ENCODE data around the gene RRAGD. TPM values are rescaled to one million over a fixed set of nuclear protein-coding genes. Genes with fewer than 3 reads are reported as not detected.

Gene RRAGD
- total and polyA plus RNA-seq, 2 experiments from 2014 or later: 7.0 to 20.1 TPM

DNA sequence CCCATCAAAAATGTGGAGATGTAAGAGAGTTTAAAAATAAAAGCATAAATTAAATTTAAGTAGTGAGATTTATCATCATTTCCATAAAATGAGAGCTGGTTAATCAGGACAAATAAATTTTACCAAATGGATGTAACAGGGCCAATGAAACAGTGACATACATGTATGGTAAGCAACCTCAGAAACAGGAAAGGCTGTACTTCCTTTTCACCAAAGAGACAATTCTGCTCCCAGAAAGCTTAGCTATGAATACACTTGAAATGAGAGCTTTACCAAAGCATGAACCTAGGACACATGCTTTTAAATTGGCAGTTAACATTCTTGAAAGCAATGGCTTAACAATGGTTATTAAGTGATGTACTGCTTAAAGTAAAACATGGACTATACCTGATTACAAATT lies 47.5 kb downstream of the RRAGD start:
- Histone ChIP-seq H4K20me1 (replicated peaks; ENCODE audit: insufficient read depth) (no peaks in the 10 kb centered on the region), H3K27me3 (ENCODE audit: insufficient read depth) (no peaks in the 10 kb centered on the region), H3K4me2 (no peak overlapping the region), H3K9me2 (ENCODE audit: insufficient read depth) (no peaks in the 10 kb centered on the region), H3K4me1 (ENCODE audit: insufficient read depth) (0 out of 2 replicates have a peak, but pooled peaks cover 1% of the 10 kb centered on the region), H3K27ac (ENCODE audit: low read depth) (no peak overlapping the region), H2AFZ (no peak overlapping the region), H3K36me3 (ENCODE audit: insufficient read depth) (no peaks in the 10 kb centered on the region), H3F3A (replicated peaks; ENCODE audit: low read depth) (no peaks in the 10 kb centered on the region; the same call in 1 of the 2 replicates), H3K4me3 (no peak overlapping the region), H3K79me2 (replicated peaks; ENCODE audit: insufficient read depth) (no peaks in the 10 kb centered on the region)
- ATAC-seq (no peak), DNase-seq (ENCODE audit: low spot score) (no peak)
- no peaks in the 10 kb centered on the region; the same call in 2 of the 3 replicates for H3K9me3 Mint-ChIP-seq
- H3K4me1 Mint-ChIP-seq: peaks cover 8% of the 10 kb centered on the region; the same call in 2 of the 3 replicates
- H3K36me3 Mint-ChIP-seq (ENCODE audit: low read depth): no peaks in the 10 kb centered on the region
- H3K27me3 Mint-ChIP-seq (ENCODE audit: insufficient read depth, low read depth, poor library complexity): no peaks in the 10 kb centered on the region
- no peak overlapping the region for H3K4me3 Mint-ChIP-seq
- TF ChIP-seq EZH2 (IDR thresholded peaks at IDR 0.05; ENCODE audit: low read depth, unreplicated experiment) (no peak), JUNB (IDR thresholded peaks at IDR 0.05; ENCODE audit: unreplicated experiment) (no peak), STAT1 (IDR thresholded peaks at IDR 0.05; ENCODE audit: unreplicated experiment) (no peak), NANOG (IDR thresholded peaks at IDR 0.05; ENCODE audit: borderline replicate concordance) (no peak), ZNF331 (CRISPR knock-in tag; IDR thresholded peaks at IDR 0.05; ENCODE audit: low read depth) (no peak), POLR2AphosphoS5 (IDR thresholded peaks at IDR 0.05; ENCODE audit: low read depth) (no peak), CTCF (conservative IDR thresholded peaks at IDR 0.05; ENCODE audit: low read depth in 2 of 2) (no peak)
- TF ChIP-seq, protein P1, sequence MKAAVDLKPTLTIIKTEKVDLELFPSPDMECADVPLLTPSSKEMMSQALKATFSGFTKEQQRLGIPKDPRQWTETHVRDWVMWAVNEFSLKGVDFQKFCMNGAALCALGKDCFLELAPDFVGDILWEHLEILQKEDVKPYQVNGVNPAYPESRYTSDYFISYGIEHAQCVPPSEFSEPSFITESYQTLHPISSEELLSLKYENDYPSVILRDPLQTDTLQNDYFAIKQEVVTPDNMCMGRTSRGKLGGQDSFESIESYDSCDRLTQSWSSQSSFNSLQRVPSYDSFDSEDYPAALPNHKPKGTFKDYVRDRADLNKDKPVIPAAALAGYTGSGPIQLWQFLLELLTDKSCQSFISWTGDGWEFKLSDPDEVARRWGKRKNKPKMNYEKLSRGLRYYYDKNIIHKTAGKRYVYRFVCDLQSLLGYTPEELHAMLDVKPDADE (IDR thresholded peaks at IDR 0.05): no peak
- TF ChIP-seq, protein P2, sequence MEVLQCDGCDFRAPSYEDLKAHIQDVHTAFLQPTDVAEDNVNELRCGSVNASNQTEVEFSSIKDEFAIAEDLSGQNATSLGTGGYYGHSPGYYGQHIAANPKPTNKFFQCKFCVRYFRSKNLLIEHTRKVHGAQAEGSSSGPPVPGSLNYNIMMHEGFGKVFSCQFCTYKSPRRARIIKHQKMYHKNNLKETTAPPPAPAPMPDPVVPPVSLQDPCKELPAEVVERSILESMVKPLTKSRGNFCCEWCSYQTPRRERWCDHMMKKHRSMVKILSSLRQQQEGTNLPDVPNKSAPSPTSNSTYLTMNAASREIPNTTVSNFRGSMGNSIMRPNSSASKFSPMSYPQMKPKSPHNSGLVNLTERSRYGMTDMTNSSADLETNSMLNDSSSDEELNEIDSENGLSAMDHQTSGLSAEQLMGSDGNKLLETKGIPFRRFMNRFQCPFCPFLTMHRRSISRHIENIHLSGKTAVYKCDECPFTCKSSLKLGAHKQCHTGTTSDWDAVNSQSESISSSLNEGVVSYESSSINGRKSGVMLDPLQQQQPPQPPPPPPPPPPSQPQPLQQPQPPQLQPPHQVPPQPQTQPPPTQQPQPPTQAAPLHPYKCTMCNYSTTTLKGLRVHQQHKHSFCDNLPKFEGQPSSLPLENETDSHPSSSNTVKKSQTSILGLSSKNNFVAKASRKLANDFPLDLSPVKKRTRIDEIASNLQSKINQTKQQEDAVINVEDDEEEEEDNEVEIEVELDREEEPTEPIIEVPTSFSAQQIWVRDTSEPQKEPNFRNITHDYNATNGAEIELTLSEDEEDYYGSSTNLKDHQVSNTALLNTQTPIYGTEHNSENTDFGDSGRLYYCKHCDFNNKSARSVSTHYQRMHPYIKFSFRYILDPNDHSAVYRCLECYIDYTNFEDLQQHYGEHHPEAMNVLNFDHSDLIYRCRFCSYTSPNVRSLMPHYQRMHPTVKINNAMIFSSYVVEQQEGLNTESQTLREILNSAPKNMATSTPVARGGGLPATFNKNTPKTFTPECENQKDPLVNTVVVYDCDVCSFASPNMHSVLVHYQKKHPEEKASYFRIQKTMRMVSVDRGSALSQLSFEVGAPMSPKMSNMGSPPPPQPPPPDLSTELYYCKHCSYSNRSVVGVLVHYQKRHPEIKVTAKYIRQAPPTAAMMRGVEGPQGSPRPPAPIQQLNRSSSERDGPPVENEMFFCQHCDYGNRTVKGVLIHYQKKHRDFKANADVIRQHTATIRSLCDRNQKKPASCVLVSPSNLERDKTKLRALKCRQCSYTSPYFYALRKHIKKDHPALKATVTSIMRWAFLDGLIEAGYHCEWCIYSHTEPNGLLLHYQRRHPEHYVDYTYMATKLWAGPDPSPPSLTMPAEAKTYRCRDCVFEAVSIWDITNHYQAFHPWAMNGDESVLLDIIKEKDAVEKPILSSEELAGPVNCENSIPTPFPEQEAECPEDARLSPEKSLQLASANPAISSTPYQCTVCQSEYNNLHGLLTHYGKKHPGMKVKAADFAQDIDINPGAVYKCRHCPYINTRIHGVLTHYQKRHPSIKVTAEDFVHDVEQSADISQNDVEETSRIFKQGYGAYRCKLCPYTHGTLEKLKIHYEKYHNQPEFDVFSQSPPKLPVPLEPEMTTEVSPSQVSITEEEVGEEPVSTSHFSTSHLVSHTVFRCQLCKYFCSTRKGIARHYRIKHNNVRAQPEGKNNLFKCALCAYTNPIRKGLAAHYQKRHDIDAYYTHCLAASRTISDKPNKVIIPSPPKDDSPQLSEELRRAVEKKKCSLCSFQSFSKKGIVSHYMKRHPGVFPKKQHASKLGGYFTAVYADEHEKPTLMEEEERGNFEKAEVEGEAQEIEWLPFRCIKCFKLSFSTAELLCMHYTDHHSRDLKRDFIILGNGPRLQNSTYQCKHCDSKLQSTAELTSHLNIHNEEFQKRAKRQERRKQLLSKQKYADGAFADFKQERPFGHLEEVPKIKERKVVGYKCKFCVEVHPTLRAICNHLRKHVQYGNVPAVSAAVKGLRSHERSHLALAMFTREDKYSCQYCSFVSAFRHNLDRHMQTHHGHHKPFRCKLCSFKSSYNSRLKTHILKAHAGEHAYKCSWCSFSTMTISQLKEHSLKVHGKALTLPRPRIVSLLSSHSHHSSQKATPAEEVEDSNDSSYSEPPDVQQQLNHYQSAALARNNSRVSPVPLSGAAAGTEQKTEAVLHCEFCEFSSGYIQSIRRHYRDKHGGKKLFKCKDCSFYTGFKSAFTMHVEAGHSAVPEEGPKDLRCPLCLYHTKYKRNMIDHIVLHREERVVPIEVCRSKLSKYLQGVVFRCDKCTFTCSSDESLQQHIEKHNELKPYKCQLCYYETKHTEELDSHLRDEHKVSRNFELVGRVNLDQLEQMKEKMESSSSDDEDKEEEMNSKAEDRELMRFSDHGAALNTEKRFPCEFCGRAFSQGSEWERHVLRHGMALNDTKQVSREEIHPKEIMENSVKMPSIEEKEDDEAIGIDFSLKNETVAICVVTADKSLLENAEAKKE (CRISPR knock-in tag; IDR thresholded peaks at IDR 0.05): no peak
- H3K27ac Mint-ChIP-seq: no peak overlapping the region
